Measurements from ENCODE around the gene SERTM1. TPM values are rescaled to one million over a fixed set of nuclear protein-coding genes. Genes with fewer than 3 reads are reported as not detected.

The SERTM1 gene
- total and polyA plus RNA-seq, 10 of the 15 experiments (the other 5 are each of a cell fraction or from before 2014, with no cell fraction given): not detected

GRCh38 chr13:36681894-36682624, 8.2 kb downstream of the SERTM1 start:
- Histone ChIP-seq H2AFZ (ENCODE audit: control insufficient read depth, low read depth, low read length) (no peak overlapping the region), H3K79me2 (ENCODE audit: control insufficient read depth, insufficient read depth, low read length) (no peaks in the 10 kb centered on the region), H3K4me3 (no peak overlapping the region), H3K27me3 (replicated peaks in 1 of 2; ENCODE audit: control insufficient read depth in 2 of 2, insufficient read depth in 2 of 2, low read length in 1 of 2) (no peaks in the 10 kb centered on the region), H3K36me3 (ENCODE audit: control insufficient read depth in 2 of 2, insufficient read depth in 2 of 2, low read length in 1 of 2) (no peaks in the 10 kb centered on the region), H3K4me1 (ENCODE audit: control insufficient read depth, insufficient read depth, low read length) (no peaks in the 10 kb centered on the region), H3K4me2 (ENCODE audit: control insufficient read depth, insufficient read depth) (no peak overlapping the region), H3K9ac (ENCODE audit: control insufficient read depth, insufficient read depth, low read length) (no peak overlapping the region), H3K27ac (ENCODE audit: control insufficient read depth, insufficient read depth) (no peak overlapping the region), H3K9me3 (replicated peaks; ENCODE audit: control insufficient read depth, insufficient read depth, low read length) (no peaks in the 10 kb centered on the region), H4K20me1 (ENCODE audit: control insufficient read depth, insufficient read depth) (no peaks in the 10 kb centered on the region)
- DNase-seq (ENCODE audit: low read depth, low spot score) (no peak), ATAC-seq (no peak), FAIRE-seq (no peak)
- in situ Hi-C loops (cut with MboI): no loop called here
- ChIA-PET SMC1A (ENCODE audit: uncharacterized antibody, unreplicated experiment) (no interaction called here), RAD21 (ENCODE audit: unreplicated experiment) (no interaction called here), CTCF (no interaction called here), POLR2A (no interaction called here)
- TF ChIP-seq TBL1XR1 (IDR thresholded peaks at IDR 0.05; ENCODE audit: low read depth, low read length) (no peak), HDGF (IDR thresholded peaks at IDR 0.05) (no peak), RBBP5 (conservative IDR thresholded peaks at IDR 0.05) (no peak), PAX5 (IDR thresholded peaks at IDR 0.05; ENCODE audit: borderline replicate concordance, low read depth, low read length) (no peak), FOXM1 (IDR thresholded peaks at IDR 0.05; ENCODE audit: low read depth, low read length) (no peak), SMC3 (IDR thresholded peaks at IDR 0.05; ENCODE audit: borderline replicate concordance, low read length) (no peak), TCF12 (IDR thresholded peaks at IDR 0.05; ENCODE audit: low read depth, low read length) (no peak), ZZZ3 (IDR thresholded peaks at IDR 0.05; ENCODE audit: control insufficient read depth, insufficient read length, low read depth) (no peak), LARP7 (IDR thresholded peaks at IDR 0.05) (no peak), RFX5 (IDR thresholded peaks at IDR 0.05; ENCODE audit: low read depth, low read length) (no peak), NR2C1 (IDR thresholded peaks at IDR 0.05) (no peak), MTA3 (IDR thresholded peaks at IDR 0.05; ENCODE audit: borderline replicate concordance, low read length) (no peak), SUZ12 (IDR thresholded peaks at IDR 0.05; ENCODE audit: unreplicated experiment) (no peak), NR2C2 (IDR thresholded peaks at IDR 0.05; ENCODE audit: borderline replicate concordance, control insufficient read depth, insufficient read length, low read depth) (no peak), MXI1 (IDR thresholded peaks at IDR 0.05; ENCODE audit: low read depth, low read length) (no peak), HCFC1 (IDR thresholded peaks at IDR 0.05; ENCODE audit: low read length) (no peak)
- TF ChIP-seq, protein P1, sequence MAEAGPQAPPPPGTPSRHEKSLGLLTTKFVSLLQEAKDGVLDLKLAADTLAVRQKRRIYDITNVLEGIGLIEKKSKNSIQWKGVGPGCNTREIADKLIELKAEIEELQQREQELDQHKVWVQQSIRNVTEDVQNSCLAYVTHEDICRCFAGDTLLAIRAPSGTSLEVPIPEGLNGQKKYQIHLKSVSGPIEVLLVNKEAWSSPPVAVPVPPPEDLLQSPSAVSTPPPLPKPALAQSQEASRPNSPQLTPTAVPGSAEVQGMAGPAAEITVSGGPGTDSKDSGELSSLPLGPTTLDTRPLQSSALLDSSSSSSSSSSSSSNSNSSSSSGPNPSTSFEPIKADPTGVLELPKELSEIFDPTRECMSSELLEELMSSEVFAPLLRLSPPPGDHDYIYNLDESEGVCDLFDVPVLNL (IDR thresholded peaks at IDR 0.05; ENCODE audit: low read depth, low read length): no peak
- intact Hi-C loops (cut with micrococcal nuclease; ENCODE audit: unreplicated experiment): no loop called here
- BruUV-seq (replicated peaks): no TSS peak

Measured in GM12878 (cell line).